ENCODE measurements around the gene ADK.

Gene ADK

GRCh38 chr10:74589226-74589673 lies 438.2 kb downstream of the ADK start:
- H3K4me1 ChIP-seq (ENCODE audit: control insufficient read depth in 1 of 2, insufficient read depth in 2 of 2, low read length in 2 of 2) = peaks cover 8 to 63% of the 10 kb centered on the region in 2 donors
- peak overlapping the region; percentile 32 for H3K27ac ChIP-seq (ENCODE audit: low read length)
- no peak overlapping the region for H3K4me3 ChIP-seq (ENCODE audit: low read depth in 1 of 2, low read length in 2 of 2)
- no peaks in the 10 kb centered on the region for H3K36me3 ChIP-seq (ENCODE audit: control insufficient read depth in 1 of 2, insufficient read depth in 2 of 2, low read length in 2 of 2)
- no peaks in the 10 kb centered on the region for H3K9me3 ChIP-seq (ENCODE audit: control insufficient read depth in 1 of 2, low read length in 2 of 2)
- no peaks in the 10 kb centered on the region for H3K27me3 ChIP-seq (ENCODE audit: low read depth, low read length)

- peak overlapping the region; percentile 32 for H3K27ac ChIP-seq (ENCODE audit: low read length)
Observed at GRCh38 chr10:74589851-74590250, 438.8 kb downstream of the ADK start.

GRCh38 chr10:74593470-74593869 lies 442.4 kb downstream of the ADK start:
- H3K4me1 ChIP-seq (ENCODE audit: control insufficient read depth in 1 of 2, insufficient read depth in 2 of 2, low read length in 2 of 2) = peaks cover 8 to 43% of the 10 kb centered on the region in 2 donors
- no peaks in the 10 kb centered on the region for H3K27me3 ChIP-seq (ENCODE audit: low read depth, low read length)
- no peak overlapping the region for H3K4me3 ChIP-seq (ENCODE audit: low read depth in 1 of 2, low read length in 2 of 2)
- H3K27ac ChIP-seq (ENCODE audit: low read length) = peak overlapping the region; percentile 49
- H3K36me3 ChIP-seq (ENCODE audit: control insufficient read depth in 1 of 2, insufficient read depth in 2 of 2, low read length in 2 of 2) = no peaks in the 10 kb centered on the region
- no peaks in the 10 kb centered on the region for H3K9me3 ChIP-seq (ENCODE audit: control insufficient read depth in 1 of 2, low read length in 2 of 2)

More at GRCh38 chr10:74589851-74590250, 438.8 kb downstream of the ADK start:
- Histone ChIP-seq H3K36me3 (ENCODE audit: control insufficient read depth in 1 of 2, insufficient read depth in 2 of 2, low read length in 2 of 2) (no peaks in the 10 kb centered on the region), H3K4me1 (ENCODE audit: control insufficient read depth in 1 of 2, insufficient read depth in 2 of 2, low read length in 2 of 2) (peaks cover 8 to 60% of the 10 kb centered on the region in 2 donors), H3K27me3 (ENCODE audit: low read depth, low read length) (no peaks in the 10 kb centered on the region), H3K9me3 (ENCODE audit: control insufficient read depth in 1 of 2, low read length in 2 of 2) (no peaks in the 10 kb centered on the region), H3K4me3 (ENCODE audit: low read depth in 1 of 2, low read length in 2 of 2) (no peak overlapping the region)

- Histone ChIP-seq H3K27ac (ENCODE audit: low read length) (no peak overlapping the region), H3K4me3 (ENCODE audit: low read depth in 1 of 2, low read length in 2 of 2) (no peak overlapping the region), H3K36me3 (ENCODE audit: control insufficient read depth in 1 of 2, insufficient read depth in 2 of 2, low read length in 2 of 2) (no peaks in the 10 kb centered on the region), H3K9me3 (ENCODE audit: control insufficient read depth in 1 of 2, low read length in 2 of 2) (no peaks in the 10 kb centered on the region), H3K27me3 (ENCODE audit: low read depth, low read length) (no peaks in the 10 kb centered on the region), H3K4me1 (ENCODE audit: control insufficient read depth in 1 of 2, insufficient read depth in 2 of 2, low read length in 2 of 2) (peaks cover 0 to 15% of the 10 kb centered on the region in 2 donors)
Observed at GRCh38 chr10:74596713-74597112, 445.7 kb downstream of the ADK start.

- no peaks in the 10 kb centered on the region for H3K27me3 ChIP-seq (ENCODE audit: low read depth, low read length)
- H3K4me1 ChIP-seq (ENCODE audit: control insufficient read depth in 1 of 2, insufficient read depth in 2 of 2, low read length in 2 of 2) = no peaks in the 10 kb centered on the region
- H3K36me3 ChIP-seq (ENCODE audit: control insufficient read depth in 1 of 2, insufficient read depth in 2 of 2, low read length in 2 of 2) = no peaks in the 10 kb centered on the region
- H3K4me3 ChIP-seq (ENCODE audit: low read depth in 1 of 2, low read length in 2 of 2) = peak overlapping the region in 1 of 2 donors; percentile 8
- H3K9me3 ChIP-seq (ENCODE audit: control insufficient read depth in 1 of 2, low read length in 2 of 2) = no peaks in the 10 kb centered on the region
- peak overlapping the region; percentile 13 for H3K27ac ChIP-seq (ENCODE audit: low read length)
Observed at GRCh38 chr10:74598891-74599566, 448.0 kb downstream of the ADK start.

- Histone ChIP-seq H3K4me3 (ENCODE audit: low read depth in 1 of 2, low read length in 2 of 2) (no peak overlapping the region), H3K4me1 (ENCODE audit: control insufficient read depth in 1 of 2, insufficient read depth in 2 of 2, low read length in 2 of 2) (no peaks in the 10 kb centered on the region), H3K36me3 (ENCODE audit: control insufficient read depth in 1 of 2, insufficient read depth in 2 of 2, low read length in 2 of 2) (no peaks in the 10 kb centered on the region), H3K9me3 (ENCODE audit: control insufficient read depth in 1 of 2, low read length in 2 of 2) (no peaks in the 10 kb centered on the region), H3K27ac (ENCODE audit: low read length) (no peak overlapping the region), H3K27me3 (ENCODE audit: low read depth, low read length) (no peaks in the 10 kb centered on the region)
Observed at GRCh38 chr10:74599672-74600071, 448.7 kb downstream of the ADK start.

- no peak overlapping the region for H3K4me3 ChIP-seq (ENCODE audit: low read depth in 1 of 2, low read length in 2 of 2)
- H3K4me1 ChIP-seq (ENCODE audit: control insufficient read depth in 1 of 2, insufficient read depth in 2 of 2, low read length in 2 of 2) = no peaks in the 10 kb centered on the region
- H3K36me3 ChIP-seq (ENCODE audit: control insufficient read depth in 1 of 2, insufficient read depth in 2 of 2, low read length in 2 of 2) = no peaks in the 10 kb centered on the region
- H3K27ac ChIP-seq (ENCODE audit: low read length) = no peak overlapping the region
- no peaks in the 10 kb centered on the region for H3K27me3 ChIP-seq (ENCODE audit: low read depth, low read length)
- no peaks in the 10 kb centered on the region for H3K9me3 ChIP-seq (ENCODE audit: control insufficient read depth in 1 of 2, low read length in 2 of 2)
Observed at GRCh38 chr10:74600170-74600569, 449.1 kb downstream of the ADK start.

- H3K27me3 ChIP-seq (ENCODE audit: low read depth, low read length) = no peaks in the 10 kb centered on the region
- H3K4me3 ChIP-seq (ENCODE audit: low read depth in 1 of 2, low read length in 2 of 2) = no peak overlapping the region
- no peak overlapping the region for H3K27ac ChIP-seq (ENCODE audit: low read length)
- no peaks in the 10 kb centered on the region for H3K36me3 ChIP-seq (ENCODE audit: control insufficient read depth in 1 of 2, insufficient read depth in 2 of 2, low read length in 2 of 2)
- H3K4me1 ChIP-seq (ENCODE audit: control insufficient read depth in 1 of 2, insufficient read depth in 2 of 2, low read length in 2 of 2) = no peaks in the 10 kb centered on the region
- H3K9me3 ChIP-seq (ENCODE audit: control insufficient read depth in 1 of 2, low read length in 2 of 2) = no peaks in the 10 kb centered on the region
Observed at GRCh38 chr10:74602576-74602975, 451.6 kb downstream of the ADK start.

GRCh38 chr10:74610299-74610698 lies 459.3 kb downstream of the ADK start:
- Histone ChIP-seq H3K4me1 (ENCODE audit: control insufficient read depth in 1 of 2, insufficient read depth in 2 of 2, low read length in 2 of 2) (no peaks in the 10 kb centered on the region), H3K9me3 (ENCODE audit: control insufficient read depth in 1 of 2, low read length in 2 of 2) (no peaks in the 10 kb centered on the region), H3K27ac (ENCODE audit: low read length) (no peak overlapping the region), H3K4me3 (ENCODE audit: low read depth in 1 of 2, low read length in 2 of 2) (no peak overlapping the region), H3K27me3 (ENCODE audit: low read depth, low read length) (no peaks in the 10 kb centered on the region), H3K36me3 (ENCODE audit: control insufficient read depth in 1 of 2, insufficient read depth in 2 of 2, low read length in 2 of 2) (no peaks in the 10 kb centered on the region)

- H3K4me1 ChIP-seq (ENCODE audit: control insufficient read depth in 1 of 2, insufficient read depth in 2 of 2, low read length in 2 of 2) = no peaks in the 10 kb centered on the region
- no peaks in the 10 kb centered on the region for H3K9me3 ChIP-seq (ENCODE audit: control insufficient read depth in 1 of 2, low read length in 2 of 2)
Observed at GRCh38 chr10:74612195-74612594, 461.2 kb downstream of the ADK start.

GRCh38 chr10:74620626-74621025 lies 469.6 kb downstream of the ADK start:
- Histone ChIP-seq H3K36me3 (ENCODE audit: control insufficient read depth in 1 of 2, insufficient read depth in 2 of 2, low read length in 2 of 2) (no peaks in the 10 kb centered on the region), H3K27ac (ENCODE audit: low read length) (no peak overlapping the region), H3K27me3 (ENCODE audit: low read depth, low read length) (no peaks in the 10 kb centered on the region), H3K4me1 (ENCODE audit: control insufficient read depth in 1 of 2, insufficient read depth in 2 of 2, low read length in 2 of 2) (no peaks in the 10 kb centered on the region), H3K9me3 (ENCODE audit: control insufficient read depth in 1 of 2, low read length in 2 of 2) (no peaks in the 10 kb centered on the region), H3K4me3 (ENCODE audit: low read depth in 1 of 2, low read length in 2 of 2) (no peak overlapping the region)

More at GRCh38 chr10:74612195-74612594, 461.2 kb downstream of the ADK start:
- Histone ChIP-seq H3K4me3 (ENCODE audit: low read depth in 1 of 2, low read length in 2 of 2) (no peak overlapping the region), H3K27me3 (ENCODE audit: low read depth, low read length) (no peaks in the 10 kb centered on the region), H3K27ac (ENCODE audit: low read length) (no peak overlapping the region), H3K36me3 (ENCODE audit: control insufficient read depth in 1 of 2, insufficient read depth in 2 of 2, low read length in 2 of 2) (no peaks in the 10 kb centered on the region)

- no peak overlapping the region for H3K4me3 ChIP-seq (ENCODE audit: low read depth in 1 of 2, low read length in 2 of 2)
- no peaks in the 10 kb centered on the region for H3K4me1 ChIP-seq (ENCODE audit: control insufficient read depth in 1 of 2, insufficient read depth in 2 of 2, low read length in 2 of 2)
- no peaks in the 10 kb centered on the region for H3K9me3 ChIP-seq (ENCODE audit: control insufficient read depth in 1 of 2, low read length in 2 of 2)
- no peaks in the 10 kb centered on the region for H3K27me3 ChIP-seq (ENCODE audit: low read depth, low read length)
- H3K27ac ChIP-seq (ENCODE audit: low read length) = no peak overlapping the region
- no peaks in the 10 kb centered on the region for H3K36me3 ChIP-seq (ENCODE audit: control insufficient read depth in 1 of 2, insufficient read depth in 2 of 2, low read length in 2 of 2)
Observed at GRCh38 chr10:74623786-74624185, 472.8 kb downstream of the ADK start.
